Lower lobe of right lung (tissue), 2 donors: ENCODE data around the gene MPPE1. TPM values are rescaled to one million over a fixed set of nuclear protein-coding genes. Genes with fewer than 3 reads are reported as not detected.

Source experiments
- ATAC-seq, 2 donors: fragments of 200-7000 bp; cut with Tn5 transposase; one replicate each; pipeline ENCODE4 v1.9.1; 2020 to 2022; ENCODE audit warnings: mild to moderate bottlenecking in 2 of 2, moderate library complexity in 2 of 2
- DNase-seq: peaks from one replicate; pipeline ENCODE4 v3.0.0-alpha.2; 2020
- H3K27ac ChIP-seq: fragments of 200-600 bp; one replicate; pipeline ENCODE4 v1.8.0; 2022
- H3K27me3 ChIP-seq: fragments of 200-600 bp; one replicate; pipeline ENCODE4 v1.8.0; 2022; ENCODE audit warnings: low read depth
- H3K36me3 ChIP-seq: fragments of 200-600 bp; one replicate; pipeline ENCODE4 v1.8.0; 2022; ENCODE audit warnings: mild to moderate bottlenecking
- H3K4me1 ChIP-seq: fragments of 200-600 bp; one replicate; pipeline ENCODE4 v1.8.0; 2022
- H3K4me3 ChIP-seq: fragments of 200-600 bp; one replicate; pipeline ENCODE4 v1.8.0; 2022; ENCODE audit warnings: mild to moderate bottlenecking
- H3K9me3 ChIP-seq: fragments of 200-600 bp; one replicate; pipeline ENCODE4 v1.8.0; 2022
- CTCF ChIP-seq: fragments of 200-600 bp; IDR thresholded peaks from one replicate; pipeline ENCODE4 v1.8.0; 2022; ENCODE audit warnings: antibody characterized with exemption, mild to moderate bottlenecking
- intact Hi-C: fragments of 100-400 bp; cut with DNase I; formaldehyde crosslinking; loops from one replicate; pipeline ENCODE4 v1.11.0; 2022
- total RNA-seq: library from RNA; stranded (reverse); fragmentation: NEBNext Ultra II Directional; extraction: Animal tissue kit (Norgen Biotek cat#: 25700); gene quantifications from one replicate; pipeline ENCODE4 v1.2.1, GENCODE V29; 2021
- donor health status: DM: no; HTN: yes; CAD: no; lungs with severe emphysema.

MPPE1 gene
- total RNA-seq, 1 donor from 2014 or later: 62.1 TPM

DNA sequence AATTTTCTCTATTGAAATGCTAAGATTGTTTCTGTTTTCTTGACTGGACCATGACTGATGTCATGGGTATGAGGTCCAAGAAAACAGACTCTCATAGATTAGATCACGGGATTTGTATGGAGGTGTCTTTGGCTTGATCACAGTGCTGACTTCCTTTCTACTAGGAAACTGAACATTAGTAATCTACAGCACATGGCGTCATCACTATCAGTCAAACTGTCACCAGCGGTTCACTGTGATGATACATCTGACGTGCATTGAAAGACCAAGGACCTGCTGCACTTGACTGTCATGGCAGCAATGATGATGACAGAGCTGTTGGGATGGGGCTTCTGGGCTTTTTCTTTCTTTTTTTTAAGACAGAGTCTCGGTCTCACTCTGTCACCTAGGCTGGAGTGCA lies 45.0 kb upstream of the MPPE1 start:
- Histone ChIP-seq H3K4me1 (peaks cover 22% of the 10 kb centered on the region), H3K27me3 (no peaks in the 10 kb centered on the region), H3K27ac (no peak overlapping the region), H3K9me3 (peaks cover 10% of the 10 kb centered on the region), H3K36me3 (no peaks in the 10 kb centered on the region), H3K4me3 (no peak overlapping the region)
- DNase-seq (no peak), ATAC-seq (no peak)
- TF ChIP-seq CTCF: no peak
- intact Hi-C loops: no loop called here

GRCh38 chr18:11951390-11951851 lies 43.3 kb upstream of the MPPE1 start:
- DNase-seq: no peak
- no peaks in the 10 kb centered on the region for H3K27me3 ChIP-seq
- no peaks in the 10 kb centered on the region for H3K9me3 ChIP-seq
- H3K36me3 ChIP-seq: no peaks in the 10 kb centered on the region
- H3K4me1 ChIP-seq: peaks cover 36% of the 10 kb centered on the region
- no peak for TF ChIP-seq CTCF
- H3K27ac ChIP-seq: no peak overlapping the region
- ATAC-seq: no peak
- intact Hi-C loops: no loop called here
- H3K4me3 ChIP-seq: no peak overlapping the region

DNA sequence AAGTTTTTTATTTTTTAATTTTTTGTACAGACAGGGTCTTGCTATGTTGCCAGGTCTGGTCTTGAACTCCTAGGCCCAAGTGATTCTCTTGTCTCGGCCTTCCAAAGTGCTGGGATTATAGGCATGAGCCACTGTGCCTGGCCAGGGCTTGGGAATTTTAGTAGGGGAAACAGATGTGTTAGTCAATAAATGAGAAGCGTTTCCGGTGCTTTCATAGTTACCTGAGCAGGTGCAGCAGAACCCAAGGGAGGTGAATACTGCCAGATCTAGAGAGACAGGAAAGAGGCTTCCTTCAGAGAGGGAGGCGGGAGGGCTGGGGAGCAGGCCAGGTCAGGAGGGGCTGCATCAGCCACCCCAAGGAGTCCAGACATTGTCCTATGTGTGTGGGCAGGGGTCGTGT lies 42.7 kb upstream of the MPPE1 start:
- no peak overlapping the region for H3K27ac ChIP-seq
- H3K9me3 ChIP-seq: no peaks in the 10 kb centered on the region
- no peaks in the 10 kb centered on the region for H3K36me3 ChIP-seq
- no peak for ATAC-seq
- H3K27me3 ChIP-seq: no peaks in the 10 kb centered on the region
- DNase-seq: no peak
- TF ChIP-seq CTCF: no peak
- intact Hi-C loops: no loop called here
- peaks cover 42% of the 10 kb centered on the region for H3K4me1 ChIP-seq
- H3K4me3 ChIP-seq: no peak overlapping the region

DNA sequence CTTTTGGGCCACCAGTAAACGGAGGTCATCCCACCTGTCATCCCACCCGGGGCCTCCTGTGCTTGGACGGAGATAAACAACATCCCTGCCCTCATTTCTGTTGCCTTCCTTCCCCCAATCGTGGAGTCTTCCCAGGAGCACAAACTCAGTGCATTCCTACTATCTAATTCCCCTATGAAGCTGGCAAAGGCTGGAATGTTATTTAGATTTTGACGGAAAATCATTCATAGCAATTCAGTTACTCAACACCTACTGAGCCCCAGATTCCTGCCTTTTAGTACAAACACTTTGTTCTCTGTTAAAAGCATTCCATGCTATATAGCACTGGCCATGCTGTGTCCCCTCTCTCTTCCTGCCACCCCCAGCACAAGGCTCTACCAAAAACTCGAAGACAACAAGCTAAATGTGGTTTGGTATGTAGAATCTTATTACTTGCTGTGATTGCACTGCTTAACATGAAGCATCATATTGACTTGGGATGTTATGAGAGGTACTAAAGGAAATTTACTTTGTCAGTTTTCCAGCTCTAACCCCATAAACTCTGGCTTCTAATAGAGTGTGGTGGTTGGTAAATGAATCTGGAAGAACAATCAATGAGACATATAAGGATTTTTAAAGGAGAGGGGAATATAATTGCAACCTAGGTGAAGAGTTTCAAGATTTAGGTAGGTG lies 40.9 kb upstream of the MPPE1 start:
- no peaks in the 10 kb centered on the region for H3K27me3 ChIP-seq
- peaks cover 39% of the 10 kb centered on the region for H3K4me1 ChIP-seq
- H3K4me3 ChIP-seq: no peak overlapping the region
- ATAC-seq (no peak), DNase-seq (no peak)
- peak overlapping the region; percentile 41 for H3K27ac ChIP-seq
- H3K36me3 ChIP-seq: no peaks in the 10 kb centered on the region
- no peaks in the 10 kb centered on the region for H3K9me3 ChIP-seq
- intact Hi-C loops: no loop called here
- TF ChIP-seq CTCF: no peak

DNA sequence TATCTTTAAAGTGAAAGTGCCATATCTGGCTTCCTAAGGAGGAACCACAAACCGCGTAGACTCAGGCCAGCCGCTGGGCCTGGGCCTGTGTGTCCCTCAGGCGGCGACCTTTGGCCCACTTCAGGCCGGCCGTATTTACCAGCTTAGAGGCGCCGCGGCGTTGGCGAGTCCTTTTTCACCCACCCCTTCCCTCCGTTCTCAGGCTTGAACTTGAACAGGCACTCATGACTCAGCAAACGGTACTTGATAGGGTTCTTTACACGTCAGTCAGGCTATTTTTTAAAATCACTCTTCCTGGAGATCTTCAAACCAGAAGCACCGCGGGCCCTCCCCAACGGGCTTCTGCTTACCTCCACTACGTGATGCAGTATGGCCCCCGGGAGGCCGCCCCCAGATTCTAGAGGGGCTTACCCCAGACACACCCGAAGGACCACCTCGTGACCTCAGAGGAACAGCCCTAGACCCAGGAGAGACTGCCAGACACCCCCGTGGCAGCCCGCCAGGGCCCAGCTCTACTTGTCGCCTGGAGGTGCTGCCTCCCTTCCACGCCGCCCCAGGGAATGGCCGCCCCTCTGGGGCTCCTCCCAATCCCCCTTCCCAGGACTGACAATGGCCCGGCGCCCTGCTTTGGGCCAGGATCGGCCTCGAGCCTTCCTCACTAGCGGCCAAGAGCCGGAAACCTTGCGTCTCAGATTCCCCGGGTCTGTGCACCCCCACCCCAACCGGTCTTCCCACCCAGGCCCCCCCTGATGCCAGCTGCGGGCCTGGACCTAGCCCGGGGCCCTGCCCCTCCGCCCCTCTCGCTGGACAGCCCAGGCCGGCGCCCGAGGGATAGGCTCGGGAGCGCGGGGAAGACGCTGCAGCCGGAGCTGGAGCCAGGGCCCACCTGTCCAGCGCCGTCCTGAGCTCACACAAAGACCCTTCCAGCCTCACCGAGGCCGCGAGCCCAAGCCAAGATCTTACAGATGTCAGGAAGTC lies 39.4 kb upstream of the MPPE1 start:
- Histone ChIP-seq H3K4me3 (peak overlapping the region; percentile 68), H3K27ac (peak overlapping the region; percentile 99), H3K9me3 (no peaks in the 10 kb centered on the region), H3K27me3 (no peaks in the 10 kb centered on the region), H3K4me1 (peaks cover 39% of the 10 kb centered on the region), H3K36me3 (no peaks in the 10 kb centered on the region)
- peak; percentile 96 to 97 for ATAC-seq
- DNase-seq: peak; percentile 98
- intact Hi-C loops: no loop called here
- TF ChIP-seq CTCF: no peak
